ENCODE measurements around the gene SPINK5.

SPINK5 gene

GRCh38 chr5:148186248-148187003 lies 122.6 kb downstream of the SPINK5 start:
- no peak overlapping the region for H3K4me2 ChIP-seq (ENCODE audit: insufficient read depth, low read length)
- H3K27me3 ChIP-seq (ENCODE audit: insufficient read depth, low read length, poor library complexity) = no peaks in the 10 kb centered on the region

More at GRCh38 chr5:148186248-148187003, 122.6 kb downstream of the SPINK5 start:
- DNase-seq = no peak
- no peaks in the 10 kb centered on the region for H3K36me3 ChIP-seq (ENCODE audit: insufficient read depth, low read length)
- H3K27ac ChIP-seq (ENCODE audit: low read length) = no peak overlapping the region
- no peaks in the 10 kb centered on the region for H3K79me2 ChIP-seq (ENCODE audit: insufficient read depth, low read length)
- no peaks in the 10 kb centered on the region for H4K20me1 ChIP-seq (ENCODE audit: insufficient read depth, low read length)
- no peaks in the 10 kb centered on the region for H3K9me3 ChIP-seq (ENCODE audit: insufficient read depth, low read length, severe bottlenecking)
- no peak overlapping the region for H2AFZ ChIP-seq (ENCODE audit: low read depth, low read length)
- H3K4me3 ChIP-seq (ENCODE audit: low read depth in 1 of 2, low read length in 2 of 2) = no peak overlapping the region
- TF ChIP-seq EZH2 (IDR thresholded peaks at IDR 0.05; ENCODE audit: borderline replicate concordance, low read depth, low read length, severe bottlenecking) = no peak
- TF ChIP-seq CTCF (IDR thresholded peaks at IDR 0.05; ENCODE audit: borderline replicate concordance, extremely low read depth, low read length, poor library complexity, severe bottlenecking) = no peak
- no peak for ATAC-seq (ENCODE audit: insufficient read depth, low read depth)
- H3K4me1 ChIP-seq (ENCODE audit: insufficient read depth, low read length) = no peaks in the 10 kb centered on the region
- H3K9ac ChIP-seq (ENCODE audit: low read depth, low read length) = no peak overlapping the region

All from DND-41 (cell line).